Measurements from ENCODE around the gene RIN1.
"Not testable (repeated sequence)": the region's sequence is repeated elsewhere in the genome, so short reads cannot be mapped to it uniquely, and the experiment has no call there.

Gene RIN1

GRCh38 chr11:66336234-66337102 is at the start of gene RIN1:
RIN1 (minus strand) TSS chr11:66336434; CDS start chr11:66336402, 32 bp downstream.
- DNase-seq: peak; percentile 36 to 41

GRCh38 chr11:66384316-66384715 is 48.1 kb upstream of the RIN1 start:
- not testable (repeated sequence) for DNase-seq

GRCh38 chr11:66380264-66380663 is 44.0 kb upstream of the RIN1 start:
- DNase-seq: not testable (repeated sequence)

- not testable (repeated sequence) for DNase-seq
Measured at GRCh38 chr11:66373690-66374287, 37.6 kb upstream of the RIN1 start.

GRCh38 chr11:66373265-66373664 is 37.0 kb upstream of the RIN1 start:
- DNase-seq: no peak

GRCh38 chr11:66371627-66372415 is 35.6 kb upstream of the RIN1 start, which contains the start of gene SLC29A2:
SLC29A2 (minus strand) TSS chr11:66371760; CDS start chr11:66371591, 169 bp downstream.
- no peak for DNase-seq

- no peak for DNase-seq
Measured at GRCh38 chr11:66369073-66369894, 33.0 kb upstream of the RIN1 start.

- no peak for DNase-seq
Measured at GRCh38 chr11:66368484-66368883, 32.2 kb upstream of the RIN1 start.

- no peak for DNase-seq
Measured at GRCh38 chr11:66367561-66368312, 31.5 kb upstream of the RIN1 start.

- DNase-seq: no peak
Measured at GRCh38 chr11:66366844-66367477, 30.7 kb upstream of the RIN1 start.

- no peak for DNase-seq
Measured at GRCh38 chr11:66365711-66366619, 29.7 kb upstream of the RIN1 start.

GRCh38 chr11:66365166-66365565 is 28.9 kb upstream of the RIN1 start:
- no peak for DNase-seq

GRCh38 chr11:66363805-66364535 is 27.7 kb upstream of the RIN1 start:
- DNase-seq: peak in 1 of 2 donors; percentile 18

GRCh38 chr11:66363187-66363601 is 27.0 kb upstream of the RIN1 start:
- no peak for DNase-seq

GRCh38 chr11:66362481-66363147 is 26.4 kb upstream of the RIN1 start:
- no peak for DNase-seq

GRCh38 chr11:66361502-66361941 is 25.3 kb upstream of the RIN1 start:
- no peak for DNase-seq

GRCh38 chr11:66360406-66361073 is 24.3 kb upstream of the RIN1 start:
- no peak for DNase-seq

- DNase-seq: no peak
Measured at GRCh38 chr11:66359662-66360087, 23.4 kb upstream of the RIN1 start.

All from bone marrow (tissue), 2 donors.